ENCODE measurements around the gene ACVRL1.

The ACVRL1 gene

GRCh38 chr12:51901881-51902280, 5.4 kb upstream of the ACVRL1 start:
- TF ChIP-seq CTCF (IDR thresholded peaks at IDR 0.05; ENCODE audit: extremely low read depth, insufficient read depth, missing control alignments): no peak
- no peak for DNase-seq (ENCODE audit: low spot score)
- in situ Hi-C loops (cut with MboI; ENCODE audit: low pct_unique_long_range_greater_than_20kb, low sequenced_read_pairs, unreplicated experiment): no loop called here

- DNase-seq (ENCODE audit: low spot score): no peak
Measured at GRCh38 chr12:51904951-51905470, 2.3 kb upstream of the ACVRL1 start.

GRCh38 chr12:51905471-51906429, 1.6 kb upstream of the ACVRL1 start:
- in situ Hi-C loops (cut with MboI; ENCODE audit: low pct_unique_long_range_greater_than_20kb, low sequenced_read_pairs, unreplicated experiment): no loop called here
- no peak for DNase-seq (ENCODE audit: low spot score)
- no peak for TF ChIP-seq CTCF (IDR thresholded peaks at IDR 0.05; ENCODE audit: extremely low read depth, insufficient read depth, missing control alignments)

More at GRCh38 chr12:51904951-51905470, 2.3 kb upstream of the ACVRL1 start:
- TF ChIP-seq CTCF (IDR thresholded peaks at IDR 0.05; ENCODE audit: extremely low read depth, insufficient read depth, missing control alignments): no peak
- in situ Hi-C loops (cut with MboI; ENCODE audit: low pct_unique_long_range_greater_than_20kb, low sequenced_read_pairs, unreplicated experiment): no loop called here

- no peak for DNase-seq (ENCODE audit: low spot score)
- in situ Hi-C loops (cut with MboI; ENCODE audit: low pct_unique_long_range_greater_than_20kb, low sequenced_read_pairs, unreplicated experiment): no loop called here
- no peak for TF ChIP-seq CTCF (IDR thresholded peaks at IDR 0.05; ENCODE audit: extremely low read depth, insufficient read depth, missing control alignments)
Measured at GRCh38 chr12:51906430-51907082, 748 bp upstream of the ACVRL1 start.

- in situ Hi-C loops (cut with MboI; ENCODE audit: low pct_unique_long_range_greater_than_20kb, low sequenced_read_pairs, unreplicated experiment): no loop called here
- no peak for TF ChIP-seq CTCF (IDR thresholded peaks at IDR 0.05; ENCODE audit: extremely low read depth, insufficient read depth, missing control alignments)
- DNase-seq (ENCODE audit: low spot score): no peak
Measured at GRCh38 chr12:51907856-51908425, 637 bp downstream of the ACVRL1 start.

- no peak for DNase-seq (ENCODE audit: low spot score)
- TF ChIP-seq CTCF (IDR thresholded peaks at IDR 0.05; ENCODE audit: extremely low read depth, insufficient read depth, missing control alignments): no peak
- in situ Hi-C loops (cut with MboI; ENCODE audit: low pct_unique_long_range_greater_than_20kb, low sequenced_read_pairs, unreplicated experiment): no loop called here
Measured at GRCh38 chr12:51908876-51909592, 1.7 kb downstream of the ACVRL1 start.

Data from GM13977 (cell line).